Measurements from ENCODE around the gene FBXL16. TPM values are rescaled to one million over a fixed set of nuclear protein-coding genes. Genes with fewer than 3 reads are reported as not detected.

FBXL16 gene
- total and polyA plus RNA-seq, 9 of the 15 experiments (the other 6 are each of a cell fraction or from before 2014, with no cell fraction given), result 0.21 to 8.2 (median 1.7) TPM

GRCh38 chr16:679814-680624 lies 25.6 kb downstream of the FBXL16 start, which contains the start of gene STUB1 (continued):
- TF ChIP-seq, protein P1, sequence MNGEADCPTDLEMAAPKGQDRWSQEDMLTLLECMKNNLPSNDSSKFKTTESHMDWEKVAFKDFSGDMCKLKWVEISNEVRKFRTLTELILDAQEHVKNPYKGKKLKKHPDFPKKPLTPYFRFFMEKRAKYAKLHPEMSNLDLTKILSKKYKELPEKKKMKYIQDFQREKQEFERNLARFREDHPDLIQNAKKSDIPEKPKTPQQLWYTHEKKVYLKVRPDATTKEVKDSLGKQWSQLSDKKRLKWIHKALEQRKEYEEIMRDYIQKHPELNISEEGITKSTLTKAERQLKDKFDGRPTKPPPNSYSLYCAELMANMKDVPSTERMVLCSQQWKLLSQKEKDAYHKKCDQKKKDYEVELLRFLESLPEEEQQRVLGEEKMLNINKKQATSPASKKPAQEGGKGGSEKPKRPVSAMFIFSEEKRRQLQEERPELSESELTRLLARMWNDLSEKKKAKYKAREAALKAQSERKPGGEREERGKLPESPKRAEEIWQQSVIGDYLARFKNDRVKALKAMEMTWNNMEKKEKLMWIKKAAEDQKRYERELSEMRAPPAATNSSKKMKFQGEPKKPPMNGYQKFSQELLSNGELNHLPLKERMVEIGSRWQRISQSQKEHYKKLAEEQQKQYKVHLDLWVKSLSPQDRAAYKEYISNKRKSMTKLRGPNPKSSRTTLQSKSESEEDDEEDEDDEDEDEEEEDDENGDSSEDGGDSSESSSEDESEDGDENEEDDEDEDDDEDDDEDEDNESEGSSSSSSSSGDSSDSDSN (IDR thresholded peaks at IDR 0.05; ENCODE audit: borderline replicate concordance in 1 of 2, low read depth in 2 of 2, low read length in 2 of 2), result peak in 1 of 2 experiments; percentile 84; a peak in 2 of 4 replicates
- TF ChIP-seq, protein P2, sequence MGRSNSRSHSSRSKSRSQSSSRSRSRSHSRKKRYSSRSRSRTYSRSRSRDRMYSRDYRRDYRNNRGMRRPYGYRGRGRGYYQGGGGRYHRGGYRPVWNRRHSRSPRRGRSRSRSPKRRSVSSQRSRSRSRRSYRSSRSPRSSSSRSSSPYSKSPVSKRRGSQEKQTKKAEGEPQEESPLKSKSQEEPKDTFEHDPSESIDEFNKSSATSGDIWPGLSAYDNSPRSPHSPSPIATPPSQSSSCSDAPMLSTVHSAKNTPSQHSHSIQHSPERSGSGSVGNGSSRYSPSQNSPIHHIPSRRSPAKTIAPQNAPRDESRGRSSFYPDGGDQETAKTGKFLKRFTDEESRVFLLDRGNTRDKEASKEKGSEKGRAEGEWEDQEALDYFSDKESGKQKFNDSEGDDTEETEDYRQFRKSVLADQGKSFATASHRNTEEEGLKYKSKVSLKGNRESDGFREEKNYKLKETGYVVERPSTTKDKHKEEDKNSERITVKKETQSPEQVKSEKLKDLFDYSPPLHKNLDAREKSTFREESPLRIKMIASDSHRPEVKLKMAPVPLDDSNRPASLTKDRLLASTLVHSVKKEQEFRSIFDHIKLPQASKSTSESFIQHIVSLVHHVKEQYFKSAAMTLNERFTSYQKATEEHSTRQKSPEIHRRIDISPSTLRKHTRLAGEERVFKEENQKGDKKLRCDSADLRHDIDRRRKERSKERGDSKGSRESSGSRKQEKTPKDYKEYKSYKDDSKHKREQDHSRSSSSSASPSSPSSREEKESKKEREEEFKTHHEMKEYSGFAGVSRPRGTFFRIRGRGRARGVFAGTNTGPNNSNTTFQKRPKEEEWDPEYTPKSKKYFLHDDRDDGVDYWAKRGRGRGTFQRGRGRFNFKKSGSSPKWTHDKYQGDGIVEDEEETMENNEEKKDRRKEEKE (IDR thresholded peaks at IDR 0.05; ENCODE audit: borderline replicate concordance in 1 of 2, control insufficient read depth in 1 of 2, low read depth in 2 of 2, low read length in 1 of 2), result no peak
- peak; percentile 39 for TF ChIP-seq TAF1 (IDR thresholded peaks at IDR 0.05; ENCODE audit: control insufficient read depth, extremely low read depth, insufficient read depth, low read length, severe bottlenecking)
- peak; percentile 96 for TF ChIP-seq CXXC5 (CRISPR knock-in tag; IDR thresholded peaks at IDR 0.05)
- TF ChIP-seq ZNF75A (CRISPR knock-in tag; IDR thresholded peaks at IDR 0.05), result no peak
- TF ChIP-seq CBFA2T3 (IDR thresholded peaks at IDR 0.05), result no peak
- TF ChIP-seq ZNF639 (CRISPR knock-in tag; conservative IDR thresholded peaks at IDR 0.05 in 1 of 2, IDR thresholded peaks at IDR 0.05 in 1 of 2), result peak in 1 of 2 experiments; percentile 76; a peak in 2 of 4 replicates
- no peak for TF ChIP-seq REST (IDR thresholded peaks at IDR 0.05; ENCODE audit: borderline replicate concordance)
- peak; percentile 62; the same call in 1 of the 2 replicates for TF ChIP-seq REST (CRISPR knock-in tag; IDR thresholded peaks at IDR 0.05; ENCODE audit: low read depth)

All from K562 (cell line).